NCI-H1694 (cell line): ENCODE data around the gene KTI12.
A peak's percentile ranks its signal among the peaks of the same experiment; 100 is the strongest.
"Not testable (repeated sequence)": the region's sequence is repeated elsewhere in the genome, so short reads cannot be mapped to it uniquely, and the experiment has no call there.

Experiments used
- DNase-seq: peaks from one replicate; lab custom pipeline; 2025; lab: John Stamatoyannopoulos, UW

The KTI12 gene, protein sequence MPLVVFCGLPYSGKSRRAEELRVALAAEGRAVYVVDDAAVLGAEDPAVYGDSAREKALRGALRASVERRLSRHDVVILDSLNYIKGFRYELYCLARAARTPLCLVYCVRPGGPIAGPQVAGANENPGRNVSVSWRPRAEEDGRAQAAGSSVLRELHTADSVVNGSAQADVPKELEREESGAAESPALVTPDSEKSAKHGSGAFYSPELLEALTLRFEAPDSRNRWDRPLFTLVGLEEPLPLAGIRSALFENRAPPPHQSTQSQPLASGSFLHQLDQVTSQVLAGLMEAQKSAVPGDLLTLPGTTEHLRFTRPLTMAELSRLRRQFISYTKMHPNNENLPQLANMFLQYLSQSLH

GRCh38 chr1:52033190-52034049 is at the start of gene KTI12:
KTI12 (minus strand) TSS chr1:52033810; CDS start chr1:52033761, 49 bp downstream.
- peak; percentile 87 for DNase-seq

DNA sequence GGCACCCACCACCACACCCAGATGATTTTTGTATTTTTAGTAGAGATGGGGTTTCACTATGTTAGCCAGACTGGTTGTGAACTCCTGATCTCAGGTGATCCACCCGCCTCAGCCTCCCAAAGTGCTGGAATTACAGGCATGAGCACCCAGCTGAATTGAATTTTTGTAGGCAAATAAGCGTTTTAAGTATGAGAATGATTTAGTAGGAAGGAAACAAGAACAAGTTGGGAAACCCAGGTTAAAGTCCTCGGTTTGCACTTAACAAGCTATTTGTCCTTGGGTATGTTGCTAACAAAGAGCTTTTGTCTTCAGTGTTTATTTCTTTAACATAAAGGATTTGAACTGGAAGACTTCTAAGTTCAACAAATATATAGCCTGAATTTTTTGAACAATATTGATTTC is 46.4 kb upstream of the KTI12 start:
- DNase-seq: no peak

- not testable (repeated sequence) for DNase-seq
Measured at GRCh38 chr1:52077277-52077676, 43.7 kb upstream of the KTI12 start.

DNA sequence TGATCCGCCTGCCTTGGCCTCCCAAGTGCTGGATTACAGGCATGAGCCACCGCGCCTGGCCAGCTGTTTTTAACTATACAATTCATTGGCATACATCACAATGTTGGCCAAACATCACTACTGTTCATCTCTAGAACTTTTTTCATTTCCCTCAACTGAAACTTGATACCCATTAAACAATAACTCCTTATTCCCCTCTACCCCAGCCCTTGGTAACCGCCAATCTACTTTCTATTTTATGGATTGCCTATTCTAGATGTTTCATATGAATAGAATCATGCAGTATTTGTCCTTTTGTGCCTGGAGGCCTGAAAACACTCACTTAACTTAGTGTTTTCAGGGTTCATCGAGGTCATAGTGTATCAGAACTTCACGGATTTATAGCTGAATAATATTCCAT is 38.7 kb upstream of the KTI12 start:
- DNase-seq: no peak

DNA sequence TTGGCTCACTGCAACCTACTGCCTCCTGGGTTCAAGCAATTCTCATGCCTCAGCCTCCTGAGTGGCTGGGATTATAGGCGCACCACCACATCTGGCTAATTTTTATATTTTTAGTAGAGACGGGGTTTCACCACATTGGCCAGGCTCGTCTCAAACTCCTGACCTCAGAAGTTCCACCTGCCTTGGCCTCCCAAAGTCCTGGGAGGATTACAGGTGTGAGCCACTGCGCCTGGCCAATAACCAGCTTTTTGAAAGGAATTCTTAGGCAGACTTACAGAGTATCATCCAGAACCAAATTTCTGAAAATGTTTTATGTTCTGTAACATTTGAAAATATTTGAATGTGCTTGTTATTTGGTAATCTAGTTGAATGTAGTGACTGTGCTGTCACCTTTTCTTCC is 37.1 kb upstream of the KTI12 start:
- no peak for DNase-seq

GRCh38 chr1:52063192-52063591 is 29.6 kb upstream of the KTI12 start:
- no peak for DNase-seq

GRCh38 chr1:52060822-52061221 is 27.2 kb upstream of the KTI12 start:
- no peak for DNase-seq

DNA sequence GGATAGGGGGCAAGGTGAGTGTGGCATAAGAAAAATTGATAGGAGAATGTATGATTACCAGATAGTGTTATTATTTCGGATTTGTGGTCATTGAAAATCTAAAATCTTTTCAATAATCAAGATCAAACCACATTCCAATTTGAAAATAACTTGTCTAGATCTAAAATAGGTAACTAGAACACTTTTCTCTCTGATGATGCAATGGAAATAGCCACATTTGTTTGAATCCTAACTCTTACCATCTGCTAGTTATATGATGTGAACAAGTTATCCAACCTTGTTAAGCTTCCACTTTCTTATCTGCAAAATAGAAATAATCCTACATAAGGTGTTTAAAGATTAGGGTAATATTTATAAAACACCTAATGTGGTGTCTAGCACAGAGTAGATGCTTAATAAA is 26.3 kb upstream of the KTI12 start:
- no peak for DNase-seq

- DNase-seq: no peak
Measured at GRCh38 chr1:52059321-52059720, 25.7 kb upstream of the KTI12 start.

GRCh38 chr1:52057876-52058415 is 24.3 kb upstream of the KTI12 start:
- no peak for DNase-seq

DNA sequence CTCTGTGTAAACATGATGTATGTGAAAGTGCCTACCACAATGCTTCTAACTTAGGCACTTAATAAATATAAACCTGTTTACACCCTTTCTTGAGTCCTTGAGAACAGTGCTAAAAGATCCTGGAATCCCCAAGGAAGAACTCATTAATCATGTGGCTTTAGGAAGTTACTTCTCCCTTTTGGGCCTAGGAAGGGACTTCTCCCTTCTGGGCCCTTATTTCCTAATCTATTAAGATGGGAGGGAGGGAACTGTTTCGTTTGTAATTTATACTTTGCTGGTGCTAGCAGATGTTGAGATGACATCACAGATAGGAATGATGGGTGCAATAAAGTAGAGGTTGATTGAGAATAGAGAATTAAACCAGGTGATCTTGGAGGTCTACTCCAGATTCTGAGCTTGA is 23.6 kb upstream of the KTI12 start:
- DNase-seq: no peak

DNA sequence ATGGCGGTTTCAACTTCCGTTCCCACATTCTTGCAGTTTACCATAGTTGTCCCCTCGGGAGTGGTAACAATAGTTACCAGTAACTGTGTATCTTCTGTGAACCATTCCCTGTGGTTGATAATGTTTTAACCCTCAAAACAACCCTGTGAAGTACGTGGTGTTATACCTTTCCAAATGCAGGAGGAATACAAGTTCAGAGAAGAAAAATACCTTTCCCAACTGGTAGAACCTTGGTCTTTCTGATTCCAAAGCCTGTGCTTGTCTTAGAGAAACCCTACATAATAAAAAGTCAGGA is 23.3 kb upstream of the KTI12 start:
- no peak for DNase-seq

GRCh38 chr1:52056163-52056936 is 22.7 kb upstream of the KTI12 start, which contains the start of gene BTF3L4:
BTF3L4 (plus strand) TSS chr1:52056295; CDS start chr1:52059848, 3,553 bp downstream.
- DNase-seq: peak; percentile 96

GRCh38 chr1:52055866-52056162 is 22.2 kb upstream of the KTI12 start:
- DNase-seq: no peak

GRCh38 chr1:52055066-52055865 is 21.7 kb upstream of the KTI12 start, which contains the start of gene TXNDC12:
TXNDC12 (minus strand) TSS chr1:52055191; CDS start chr1:52055096, 95 bp downstream.
- DNase-seq: peak; percentile 84

GRCh38 chr1:52054496-52055065 is 21.0 kb upstream of the KTI12 start:
- DNase-seq: no peak

DNA sequence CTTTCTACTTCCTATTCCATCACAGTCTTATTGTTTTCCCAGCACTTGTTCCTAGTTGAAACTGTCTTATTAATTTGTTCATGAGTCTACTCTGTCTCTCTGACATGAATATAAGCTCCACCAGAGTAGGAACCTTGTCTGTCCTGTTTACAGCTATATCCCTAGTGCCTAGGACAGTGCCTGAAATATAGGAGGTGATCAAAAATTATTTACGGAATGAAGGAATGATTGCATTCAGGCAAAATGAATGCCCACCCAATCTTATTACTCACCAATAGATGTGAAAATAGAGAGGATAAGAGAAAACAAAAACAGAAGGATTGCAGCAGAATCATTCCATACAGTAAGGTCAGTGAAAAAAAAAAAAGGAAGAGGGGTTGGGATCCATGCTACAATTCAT is 20.3 kb upstream of the KTI12 start:
- DNase-seq: no peak

- DNase-seq: not testable (repeated sequence)
Measured at GRCh38 chr1:52049337-52049736, 15.7 kb upstream of the KTI12 start.

DNA sequence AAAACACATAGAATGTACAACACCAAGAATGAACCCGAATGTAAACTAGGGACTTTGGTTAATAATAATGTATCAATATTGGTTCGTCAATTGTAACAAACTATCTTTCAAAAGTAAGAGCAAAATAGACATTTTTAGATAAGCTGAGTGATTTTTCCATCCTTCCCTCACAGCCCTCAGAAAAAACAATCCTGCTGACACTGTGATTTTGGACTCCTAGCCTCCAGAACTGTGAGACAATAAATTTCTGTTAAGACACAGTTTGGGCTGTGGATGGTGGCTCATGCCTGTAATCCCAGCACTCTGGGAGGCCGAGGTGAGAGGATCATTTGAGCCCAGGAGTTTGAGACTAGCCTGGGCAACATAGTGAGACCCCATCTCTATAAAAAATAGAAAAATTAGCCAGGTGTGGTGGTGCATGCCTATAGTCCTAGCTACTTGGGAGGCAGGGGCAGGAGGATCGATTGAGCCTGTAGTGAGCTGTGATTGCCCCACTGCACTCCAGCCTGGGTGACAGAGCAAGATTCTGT is 12.1 kb upstream of the KTI12 start:
- DNase-seq: not testable (repeated sequence)

DNA sequence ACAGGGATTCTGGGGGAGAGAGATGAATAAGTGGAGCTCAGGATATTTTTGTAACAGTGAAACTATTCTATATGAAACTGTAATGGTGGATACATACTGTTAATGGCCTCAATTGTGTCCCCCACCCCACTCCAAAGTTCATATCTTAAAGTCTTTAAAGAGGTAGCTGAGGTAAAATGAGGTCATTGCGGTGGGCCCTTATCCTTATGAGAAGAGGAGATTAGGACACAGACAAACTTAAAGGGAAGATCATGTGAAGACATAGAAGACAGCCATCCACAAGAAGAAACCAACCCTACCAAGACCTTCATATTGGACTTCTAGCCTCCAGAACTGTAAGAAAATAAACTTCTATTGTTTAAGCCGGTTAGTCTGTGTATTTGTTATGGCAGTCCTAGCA is 11.6 kb upstream of the KTI12 start:
- no peak for DNase-seq
